ENCODE measurements around the gene MAP4. TPM values are rescaled to one million over a fixed set of nuclear protein-coding genes. Genes with fewer than 3 reads are reported as not detected.

The MAP4 gene
- total and polyA plus RNA-seq, 2 donors (not counting 1 experiment from before 2014, with no cell fraction given), result 39.2 to 132 TPM

GRCh38 chr3:48018841-48019240, 2.6 kb upstream of the MAP4 start:
- WGBS (ENCODE audit: insufficient coverage), result 90% methylated on average over 1 of the region's 3 CpGs
- Histone ChIP-seq H3K9me3 (ENCODE audit: control extremely low read depth in 1 of 3, control insufficient read depth in 2 of 3, insufficient read depth in 1 of 3, low read length in 2 of 3) (no peaks in the 10 kb centered on the region), H4K20me1 (ENCODE audit: control insufficient read depth, insufficient read depth, low read length, poor library complexity, severe bottlenecking) (peaks cover 52% of the 10 kb centered on the region), H3K9ac (ENCODE audit: low read length) (no peak overlapping the region), H3K36me3 (replicated peaks in 1 of 2; ENCODE audit: control extremely low read depth in 1 of 2, control insufficient read depth in 1 of 2, extremely low read depth in 1 of 2, insufficient read depth in 2 of 2, low read length in 1 of 2) (no peaks in the 10 kb centered on the region), H3K79me2 (ENCODE audit: control insufficient read depth, insufficient read depth, low read length) (peaks cover 64% of the 10 kb centered on the region), H3K4me3 (ENCODE audit: control extremely low read depth in 1 of 5, extremely low read depth in 1 of 5, insufficient read depth in 1 of 5, low read depth in 2 of 5, low read length in 4 of 5) (no peak overlapping the region), H3K27ac (ENCODE audit: low read length in 2 of 2) (no peak overlapping the region), H3K4me2 (replicated peaks; ENCODE audit: low read depth, low read length, poor library complexity, severe bottlenecking) (no peak overlapping the region), H2AFZ (ENCODE audit: insufficient read depth, low read depth, low read length, poor library complexity, severe bottlenecking) (no peak overlapping the region), H3K4me1 (ENCODE audit: control insufficient read depth in 2 of 2, insufficient read depth in 2 of 2, low read length in 2 of 2) (peaks cover 0 to 3% of the 10 kb centered on the region in 2 donors), H3K27me3 (replicated peaks in 1 of 4; ENCODE audit: control extremely low read depth in 1 of 4, control insufficient read depth in 3 of 4, insufficient read depth in 4 of 4, low read length in 3 of 4) (no peaks in the 10 kb centered on the region)
- CTCF ChIA-PET, result no interaction called here
- Mint-ChIP-seq H3K9me3 (ENCODE audit: insufficient read depth) (no peaks in the 10 kb centered on the region), H3K27me3 (no peaks in the 10 kb centered on the region), H3K4me3 (no peak overlapping the region), H3K4me1 (peaks cover 47% of the 10 kb centered on the region), H3K27ac (no peak overlapping the region)
- intact Hi-C loops (cut with micrococcal nuclease), result no loop called here
- TF ChIP-seq, protein P1, sequence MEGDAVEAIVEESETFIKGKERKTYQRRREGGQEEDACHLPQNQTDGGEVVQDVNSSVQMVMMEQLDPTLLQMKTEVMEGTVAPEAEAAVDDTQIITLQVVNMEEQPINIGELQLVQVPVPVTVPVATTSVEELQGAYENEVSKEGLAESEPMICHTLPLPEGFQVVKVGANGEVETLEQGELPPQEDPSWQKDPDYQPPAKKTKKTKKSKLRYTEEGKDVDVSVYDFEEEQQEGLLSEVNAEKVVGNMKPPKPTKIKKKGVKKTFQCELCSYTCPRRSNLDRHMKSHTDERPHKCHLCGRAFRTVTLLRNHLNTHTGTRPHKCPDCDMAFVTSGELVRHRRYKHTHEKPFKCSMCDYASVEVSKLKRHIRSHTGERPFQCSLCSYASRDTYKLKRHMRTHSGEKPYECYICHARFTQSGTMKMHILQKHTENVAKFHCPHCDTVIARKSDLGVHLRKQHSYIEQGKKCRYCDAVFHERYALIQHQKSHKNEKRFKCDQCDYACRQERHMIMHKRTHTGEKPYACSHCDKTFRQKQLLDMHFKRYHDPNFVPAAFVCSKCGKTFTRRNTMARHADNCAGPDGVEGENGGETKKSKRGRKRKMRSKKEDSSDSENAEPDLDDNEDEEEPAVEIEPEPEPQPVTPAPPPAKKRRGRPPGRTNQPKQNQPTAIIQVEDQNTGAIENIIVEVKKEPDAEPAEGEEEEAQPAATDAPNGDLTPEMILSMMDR (IDR thresholded peaks at IDR 0.05), result no peak
- TF ChIP-seq EZH2 (IDR thresholded peaks at IDR 0.05; ENCODE audit: borderline replicate concordance, insufficient read depth, low read depth, low read length, poor library complexity, severe bottlenecking), result no peak
- no peak for DNase-seq
- no peak for ATAC-seq (ENCODE audit: low read depth)
- POLR2A ChIA-PET, result no interaction called here

- no peaks in the 10 kb centered on the region for H3K36me3 ChIP-seq (replicated peaks in 1 of 2; ENCODE audit: control extremely low read depth in 1 of 2, control insufficient read depth in 1 of 2, extremely low read depth in 1 of 2, insufficient read depth in 2 of 2, low read length in 1 of 2)
- TF ChIP-seq, protein P1 (IDR thresholded peaks at IDR 0.05), result no peak
- TF ChIP-seq EZH2 (IDR thresholded peaks at IDR 0.05; ENCODE audit: borderline replicate concordance, insufficient read depth, low read depth, low read length, poor library complexity, severe bottlenecking), result no peak
- H3K27me3 Mint-ChIP-seq, result no peaks in the 10 kb centered on the region
- DNase-seq (no peak), ATAC-seq (ENCODE audit: low read depth) (no peak)
- H3K9me3 Mint-ChIP-seq (ENCODE audit: insufficient read depth), result no peaks in the 10 kb centered on the region
- intact Hi-C loops (cut with micrococcal nuclease), result no loop called here
- H3K27ac Mint-ChIP-seq, result no peak overlapping the region
- ChIA-PET POLR2A (no interaction called here), CTCF (no interaction called here)
- no peaks in the 10 kb centered on the region for H3K9me3 ChIP-seq (ENCODE audit: control extremely low read depth in 1 of 3, control insufficient read depth in 2 of 3, insufficient read depth in 1 of 3, low read length in 2 of 3)
- H3K27me3 ChIP-seq (replicated peaks in 1 of 4; ENCODE audit: control extremely low read depth in 1 of 4, control insufficient read depth in 3 of 4, insufficient read depth in 4 of 4, low read length in 3 of 4), result no peaks in the 10 kb centered on the region
- WGBS (ENCODE audit: insufficient coverage), result 100% methylated on average over 1 of the region's 3 CpGs
- H3K4me3 ChIP-seq (ENCODE audit: control extremely low read depth in 1 of 5, extremely low read depth in 1 of 5, insufficient read depth in 1 of 5, low read depth in 2 of 5, low read length in 4 of 5), result no peak overlapping the region
- H3K4me3 Mint-ChIP-seq, result no peak overlapping the region
- H4K20me1 ChIP-seq (ENCODE audit: control insufficient read depth, insufficient read depth, low read length, poor library complexity, severe bottlenecking), result peaks cover 68% of the 10 kb centered on the region
- no peak overlapping the region for H3K4me2 ChIP-seq (replicated peaks; ENCODE audit: low read depth, low read length, poor library complexity, severe bottlenecking)
- no peaks in the 10 kb centered on the region for H3K4me1 ChIP-seq (ENCODE audit: control insufficient read depth in 2 of 2, insufficient read depth in 2 of 2, low read length in 2 of 2)
- H2AFZ ChIP-seq (ENCODE audit: insufficient read depth, low read depth, low read length, poor library complexity, severe bottlenecking), result no peak overlapping the region
- H3K79me2 ChIP-seq (ENCODE audit: control insufficient read depth, insufficient read depth, low read length), result peaks cover 57% of the 10 kb centered on the region
- no peak overlapping the region for H3K9ac ChIP-seq (ENCODE audit: low read length)
- peaks cover 34% of the 10 kb centered on the region for H3K4me1 Mint-ChIP-seq
- H3K27ac ChIP-seq (ENCODE audit: low read length in 2 of 2), result no peak overlapping the region
These were observed 610 bp downstream of the MAP4 start for GRCh38 chr3:48015431-48016180.
